Cortex of kidney (tissue), 1 donor: ENCODE measurements around the gene GPX5.

Source experiments
- DNase-seq: peaks from one replicate; lab custom pipeline; 2025; lab: John Stamatoyannopoulos, UW

Gene GPX5

DNA sequence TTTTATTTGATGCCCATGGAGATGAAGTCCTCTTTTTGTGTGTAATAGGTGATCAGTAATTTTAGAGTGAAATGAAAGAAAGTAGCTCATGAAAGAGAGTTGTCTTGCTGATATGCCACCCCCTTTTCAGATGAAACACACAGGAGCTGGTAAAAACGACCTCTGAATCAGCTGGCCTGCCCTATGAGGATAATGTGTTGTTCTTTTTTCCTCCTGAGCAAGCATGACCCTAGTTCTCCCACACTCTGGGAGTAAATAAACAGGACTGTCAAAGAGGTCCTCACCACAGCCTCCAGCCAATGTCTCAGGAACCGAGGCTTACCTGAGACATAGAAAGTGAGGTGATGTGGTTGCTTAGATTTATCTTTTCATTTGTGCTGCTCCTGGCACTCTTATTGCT is 29.5 kb downstream of the GPX5 start:
- no peak for DNase-seq

DNA sequence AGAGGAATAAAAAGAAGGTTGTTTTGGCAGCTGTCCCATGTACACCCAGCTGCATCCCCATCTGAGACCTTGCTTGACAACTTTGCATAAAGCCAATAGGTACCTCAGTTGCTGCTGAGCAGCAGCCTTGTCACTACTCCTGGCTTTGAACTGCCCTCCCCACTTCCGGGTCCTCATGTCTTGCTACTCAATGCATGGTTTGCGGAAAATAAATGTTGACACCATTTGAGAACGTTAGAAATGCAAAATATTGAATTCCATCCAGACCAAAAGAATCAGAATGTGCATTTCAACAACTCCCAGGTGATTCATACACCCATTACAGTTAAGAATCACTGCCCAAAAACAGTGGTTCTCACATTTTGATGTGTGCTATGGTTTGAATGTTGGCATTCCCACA is 32.9 kb downstream of the GPX5 start:
- no peak for DNase-seq

DNA sequence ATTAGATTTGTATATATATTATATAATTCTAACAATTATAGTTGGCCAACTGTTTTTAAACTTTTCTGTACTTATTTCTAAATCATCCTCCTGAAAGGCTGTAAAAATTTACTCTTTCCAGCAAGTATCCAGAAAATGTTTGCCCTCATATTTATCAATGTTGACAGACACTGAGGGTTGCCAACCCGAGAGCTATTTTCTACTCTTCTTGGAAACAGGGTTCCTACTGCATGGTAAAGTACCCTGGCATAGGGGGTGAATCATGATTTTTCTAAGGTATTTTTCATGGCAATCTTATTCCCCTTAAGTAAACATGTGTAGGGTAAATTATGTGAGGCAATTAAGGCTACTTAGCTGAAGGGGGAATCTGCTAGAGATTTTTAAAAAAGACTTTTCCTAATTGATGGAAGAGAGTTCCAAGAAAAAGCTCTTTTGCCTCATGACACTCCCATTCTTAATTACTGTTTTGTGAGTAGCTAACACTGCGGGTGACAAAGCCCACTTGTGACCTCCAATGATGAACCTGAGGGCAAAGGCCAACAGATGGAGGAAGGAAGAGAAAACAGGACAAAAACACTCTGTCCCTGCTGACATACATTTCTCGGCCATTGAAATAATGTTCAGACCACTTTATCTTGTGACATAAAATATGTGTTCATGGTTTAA is 37.9 kb downstream of the GPX5 start:
- no peak for DNase-seq

DNA sequence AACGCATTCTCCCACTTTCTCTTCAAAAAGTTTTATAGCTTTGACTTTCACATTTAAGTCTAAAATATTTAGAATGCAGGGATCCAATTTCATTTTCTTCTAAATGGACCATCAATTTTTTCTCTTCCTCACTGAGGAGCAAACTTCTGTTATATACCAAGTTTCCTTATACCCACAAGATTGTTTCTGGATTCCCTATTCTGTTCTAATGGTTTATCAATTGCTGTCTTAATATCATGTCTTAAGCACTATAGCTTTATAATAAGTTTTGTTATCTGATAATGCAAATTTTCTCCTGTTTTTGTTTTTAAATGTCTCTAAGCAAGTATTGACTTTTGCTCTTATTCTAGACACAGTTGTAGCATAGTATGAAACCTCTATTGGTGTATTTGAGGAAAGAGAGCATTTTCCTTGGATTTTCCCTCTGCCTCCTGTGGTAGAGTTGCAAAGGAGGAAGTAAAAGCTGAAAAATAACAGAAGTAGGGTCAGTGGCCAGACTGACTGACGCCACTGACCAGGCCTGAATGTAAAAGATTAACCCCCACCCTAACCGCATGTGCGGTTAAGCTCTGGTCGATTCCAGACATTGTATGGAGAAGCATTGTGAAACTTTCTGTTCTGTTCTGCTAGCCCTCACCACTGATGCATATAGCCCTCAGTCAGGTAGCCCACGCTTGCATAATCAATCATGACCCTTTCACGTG is 40.3 kb downstream of the GPX5 start:
- no peak for DNase-seq

DNA sequence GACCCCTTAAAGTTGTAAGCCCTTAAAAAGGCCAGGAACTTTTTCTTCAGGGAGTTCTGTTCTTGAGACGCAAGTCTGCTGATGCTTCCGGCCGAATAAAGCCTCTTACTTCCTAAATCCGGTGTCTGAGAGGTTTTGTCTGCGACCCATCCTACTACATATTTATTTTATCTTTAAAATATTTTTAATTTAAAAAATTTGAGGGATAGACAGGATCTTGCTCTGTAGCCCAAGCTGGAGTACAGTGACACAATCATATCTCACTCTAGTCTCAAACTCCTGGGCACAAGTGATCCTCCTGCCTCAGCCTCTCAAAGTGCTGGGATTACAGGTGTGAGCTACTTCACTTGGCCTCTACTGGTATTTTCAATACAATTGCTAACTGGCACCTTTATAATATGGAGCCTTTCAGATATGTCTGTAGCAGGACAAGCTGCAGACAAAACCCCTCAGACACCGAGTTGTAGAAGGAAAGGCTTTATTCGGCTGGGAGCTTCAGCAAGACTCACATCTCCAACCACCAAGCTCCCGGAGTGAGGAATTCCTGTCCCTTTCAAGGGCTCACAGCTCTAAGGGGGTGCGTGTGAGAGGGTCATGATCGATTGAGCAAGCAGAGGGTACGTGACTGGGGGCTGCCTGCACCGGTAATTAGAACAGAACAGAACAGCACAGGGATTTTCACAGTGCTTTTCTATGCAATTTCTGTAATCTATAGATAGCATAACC is 41.0 kb downstream of the GPX5 start:
- no peak for DNase-seq

DNA sequence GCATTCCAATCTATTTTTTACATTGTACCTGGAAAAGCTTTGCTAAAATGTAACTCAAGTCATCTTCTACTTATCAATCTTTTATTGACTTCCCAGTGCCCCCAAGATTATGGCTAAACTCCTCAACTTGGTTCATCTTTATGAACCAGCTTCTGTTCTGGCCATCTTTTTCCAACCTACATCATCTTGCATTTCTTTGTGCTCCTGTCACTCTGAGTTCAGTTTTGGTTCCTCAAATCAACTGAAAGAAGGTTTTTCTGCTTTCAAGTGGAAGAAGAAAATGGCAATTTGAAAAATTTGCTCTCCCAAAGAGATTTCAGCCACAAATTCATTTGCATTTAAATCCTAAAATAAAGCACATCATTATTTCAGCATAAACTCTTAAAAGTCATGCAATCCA is 41.8 kb downstream of the GPX5 start:
- no peak for DNase-seq

DNA sequence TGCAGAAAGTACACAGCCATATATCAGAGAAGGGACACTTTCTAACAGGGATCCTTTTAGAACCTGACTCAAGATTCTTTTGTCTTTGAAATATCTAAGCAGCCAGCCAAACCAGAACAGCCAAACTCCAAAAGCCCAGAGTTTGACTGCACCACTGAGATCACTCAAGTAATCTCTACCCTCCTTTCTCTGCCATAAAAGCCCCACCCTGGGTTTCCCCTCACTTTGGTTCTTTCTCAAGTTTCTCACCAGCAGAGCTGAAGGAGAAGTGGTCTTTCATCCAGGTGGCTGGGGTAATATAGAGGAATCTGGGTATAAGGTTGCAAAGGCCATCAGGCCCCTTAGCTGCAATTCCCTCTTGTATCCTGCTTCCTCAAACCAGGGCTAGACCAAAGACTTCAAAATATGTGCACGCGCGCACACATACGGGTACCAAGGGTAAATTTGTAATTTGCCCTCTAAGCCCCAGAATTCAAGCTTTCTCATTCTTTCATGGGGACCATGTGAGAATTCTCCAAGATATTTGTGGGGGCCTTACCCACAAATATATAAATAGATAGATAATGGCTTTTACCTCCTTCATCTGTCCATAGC is 42.9 kb downstream of the GPX5 start:
- DNase-seq: no peak

DNA sequence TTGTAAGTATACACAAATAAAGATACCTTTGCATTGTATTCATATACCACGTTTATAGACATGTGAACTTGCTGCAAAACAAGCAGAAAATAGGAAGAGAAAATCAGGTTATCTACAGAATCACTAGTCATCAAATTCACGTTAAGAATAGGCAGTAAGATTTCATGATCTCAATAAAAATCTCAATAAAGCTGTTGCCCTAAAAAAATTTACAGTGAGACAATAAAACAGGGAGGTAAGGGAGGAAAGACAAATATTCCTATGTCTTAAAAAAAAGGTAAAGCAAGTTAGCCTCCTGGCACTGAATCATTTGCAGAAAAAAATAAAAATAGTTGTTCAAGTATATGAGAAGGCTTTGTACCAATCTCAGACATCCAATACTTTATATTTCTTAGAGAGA is 44.1 kb downstream of the GPX5 start:
- DNase-seq: no peak

DNA sequence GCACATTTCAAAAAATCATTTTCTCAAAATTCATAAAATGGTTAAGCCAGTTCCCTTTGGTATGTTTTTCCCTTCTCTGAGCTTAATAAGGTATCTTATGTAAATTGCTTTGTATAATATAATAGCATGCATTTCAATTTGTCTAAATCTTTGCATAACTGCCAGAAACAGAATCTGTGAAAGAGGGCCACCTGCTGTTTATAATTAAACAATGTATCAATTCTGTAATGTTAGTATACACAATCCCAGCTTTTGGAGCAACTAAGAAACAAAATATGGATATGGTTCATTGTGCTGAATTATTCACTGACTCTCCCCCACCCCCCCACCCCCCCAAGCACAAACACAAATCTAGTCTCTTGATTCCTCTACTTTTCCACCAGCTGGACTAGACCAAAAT is 54.8 kb downstream of the GPX5 start:
- DNase-seq: no peak

DNA sequence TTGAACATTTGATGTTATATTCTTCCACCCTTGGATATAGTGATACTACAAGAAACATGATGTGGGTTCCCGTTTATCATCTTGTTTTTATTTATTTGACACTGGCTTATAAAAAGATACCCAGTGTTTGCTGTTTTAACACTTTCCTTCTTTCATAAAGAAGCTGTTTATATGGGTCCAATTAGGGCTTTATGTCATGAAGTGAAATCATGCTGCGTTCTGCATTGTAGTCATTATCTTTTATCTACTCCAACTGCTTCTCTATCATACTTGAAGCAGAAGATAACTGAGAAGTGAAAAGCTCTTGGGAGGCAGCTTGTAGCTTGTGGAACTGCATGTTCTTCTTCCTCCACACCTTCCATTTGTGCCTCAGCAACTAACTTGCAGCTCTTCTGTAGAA is 57.8 kb downstream of the GPX5 start:
- no peak for DNase-seq
